M059J (cell line): Measurements from ENCODE around the gene PXDC1. TPM values are rescaled to one million over a fixed set of nuclear protein-coding genes. Genes with fewer than 3 reads are reported as not detected.

Experiments used
- DNase-seq: peaks from one replicate; pipeline ENCODE4 v3.0.0-alpha.2; 2012; ENCODE audit warnings: low read depth
- total RNA-seq: library from RNA; depleted of rRNA; stranded (reverse); fragments of >200 nt; shearing (Covaris generic); gene quantifications from 2 replicates; pipeline ENCODE4 v1.2.3, GENCODE V29; 2014; rRNA removed

PXDC1 gene, protein sequence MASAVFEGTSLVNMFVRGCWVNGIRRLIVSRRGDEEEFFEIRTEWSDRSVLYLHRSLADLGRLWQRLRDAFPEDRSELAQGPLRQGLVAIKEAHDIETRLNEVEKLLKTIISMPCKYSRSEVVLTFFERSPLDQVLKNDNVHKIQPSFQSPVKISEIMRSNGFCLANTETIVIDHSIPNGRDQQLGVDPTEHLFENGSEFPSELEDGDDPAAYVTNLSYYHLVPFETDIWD
- total RNA-seq: 75.3 and 89.8 TPM in 2 replicates

DNA sequence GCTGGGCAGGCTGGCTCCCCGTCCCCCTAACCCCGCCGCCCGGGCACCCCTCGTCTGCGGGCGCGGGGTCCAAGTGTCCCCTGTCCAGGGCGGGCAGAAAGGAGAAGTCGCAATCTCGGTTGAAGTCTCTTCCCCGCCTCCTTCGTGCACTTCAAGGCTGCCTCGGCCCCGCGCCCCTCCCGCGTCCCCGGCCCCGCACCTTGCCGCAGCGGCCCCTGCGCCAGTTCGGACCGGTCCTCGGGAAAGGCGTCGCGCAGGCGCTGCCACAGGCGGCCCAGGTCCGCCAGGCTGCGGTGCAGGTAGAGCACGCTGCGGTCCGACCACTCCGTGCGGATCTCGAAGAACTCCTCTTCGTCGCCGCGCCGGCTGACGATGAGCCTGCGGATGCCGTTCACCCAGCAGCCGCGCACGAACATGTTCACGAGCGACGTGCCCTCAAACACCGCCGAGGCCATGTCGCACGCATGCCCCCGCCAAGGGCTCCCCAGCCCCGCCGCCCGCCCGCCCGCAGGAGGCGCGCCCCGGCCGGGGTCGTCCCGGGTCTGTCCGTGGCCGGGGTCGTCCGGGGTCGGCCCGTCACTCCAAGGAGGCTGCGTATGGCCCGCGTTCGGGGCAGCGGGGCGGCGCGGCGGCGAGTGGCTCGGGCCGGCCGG lies at the start of gene PXDC1:
TSS of gene PXDC1 (minus strand) at position 637 of the 653 bp plus-strand sequence. CDS start at position 455, 182 bp downstream.
- peak; percentile 40 for DNase-seq

DNA sequence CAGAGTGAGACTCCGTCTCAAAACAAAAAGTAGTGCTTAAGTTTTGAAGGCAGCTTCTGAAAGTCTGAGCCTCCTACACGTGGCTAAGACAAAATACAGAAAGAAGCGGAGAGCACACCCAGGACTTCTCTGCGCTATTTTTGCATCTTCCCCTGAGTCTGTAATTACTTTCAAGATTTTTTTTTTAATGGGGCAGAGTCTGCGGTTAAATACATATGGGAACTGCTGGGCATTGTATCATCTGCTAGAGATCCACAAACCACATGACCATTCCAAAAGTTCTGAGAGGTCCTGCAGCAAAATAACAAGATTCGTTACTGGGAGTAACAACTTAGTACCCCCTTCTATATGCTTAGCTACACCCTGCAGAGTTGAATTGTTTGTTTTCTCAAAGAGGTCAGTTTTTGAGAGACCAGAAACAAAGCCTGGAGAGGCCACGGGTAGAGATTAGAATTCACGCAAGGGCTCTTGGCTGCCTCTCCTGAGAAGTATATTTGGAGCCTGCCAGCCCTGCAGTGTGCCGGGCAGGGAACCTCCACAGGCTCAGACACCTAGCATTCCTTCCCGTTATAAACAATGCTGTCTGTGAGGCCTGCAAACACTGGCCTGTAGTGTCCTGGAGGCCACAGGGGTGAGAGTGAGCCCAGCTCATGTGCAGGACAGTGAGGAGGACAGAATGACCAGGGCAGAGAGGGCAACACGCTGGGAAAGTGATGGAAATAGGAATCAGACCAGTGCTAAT lies 49.5 kb upstream of the PXDC1 start:
- no peak for DNase-seq

DNA sequence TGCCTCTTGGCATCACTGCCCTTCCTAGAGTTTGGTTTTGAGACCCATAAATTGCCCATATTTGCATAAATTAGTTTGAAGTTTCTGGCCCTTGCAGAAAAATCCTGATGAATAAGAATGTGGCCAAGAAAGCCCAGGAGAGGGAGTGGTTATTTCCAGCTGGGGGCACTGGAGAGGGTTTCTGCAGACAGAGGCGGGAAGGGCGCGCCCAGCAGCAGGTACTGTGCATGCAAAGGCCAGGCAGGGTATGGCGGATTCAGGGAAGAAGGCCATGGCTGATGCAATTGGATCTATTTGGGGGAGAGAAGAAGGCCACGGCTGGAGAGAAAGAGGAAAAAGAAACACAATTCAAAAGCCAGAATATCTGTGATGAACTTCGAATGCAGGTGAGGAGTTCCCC lies 48.2 kb upstream of the PXDC1 start:
- DNase-seq: no peak

DNA sequence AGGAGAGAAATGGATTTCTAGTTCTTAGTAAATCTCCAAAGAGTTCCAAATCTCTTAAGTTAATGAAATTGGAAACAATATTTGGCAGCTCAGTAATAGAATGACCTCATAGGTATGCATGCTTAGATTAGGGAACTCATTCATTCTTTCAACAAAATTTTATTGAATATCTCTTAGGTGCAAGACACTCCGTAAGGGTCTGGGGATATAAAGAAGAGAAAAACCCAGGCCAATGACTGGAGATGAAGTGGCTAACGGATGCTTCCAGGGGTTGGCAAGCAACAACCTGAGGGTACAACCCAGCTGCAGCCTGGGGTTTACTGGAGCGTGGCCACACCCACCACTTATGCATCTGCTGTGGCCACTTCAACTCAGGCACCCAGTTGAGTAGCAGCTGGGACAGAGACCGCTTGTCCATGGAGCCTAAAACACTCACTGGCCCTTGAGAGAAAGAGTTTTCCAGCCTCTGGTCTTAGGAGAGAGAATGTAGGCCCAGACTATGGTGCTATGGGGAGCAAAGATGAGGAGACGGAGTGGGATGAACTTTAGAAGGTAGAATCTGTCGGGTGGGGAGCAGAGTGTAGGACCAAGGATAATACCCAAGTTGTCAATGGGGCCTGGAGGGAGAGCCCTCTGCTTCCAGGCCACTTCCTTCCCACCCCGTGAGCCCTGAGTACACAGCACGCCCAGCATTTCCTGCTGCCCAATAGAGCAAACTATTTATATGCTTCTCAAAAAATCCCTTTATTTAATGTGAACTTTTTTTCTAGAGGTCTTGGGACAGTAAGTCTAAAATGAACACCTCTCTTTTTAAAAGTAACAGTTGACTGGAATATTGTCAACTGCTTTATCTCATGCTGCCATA lies 46.8 kb upstream of the PXDC1 start:
- DNase-seq: no peak

DNA sequence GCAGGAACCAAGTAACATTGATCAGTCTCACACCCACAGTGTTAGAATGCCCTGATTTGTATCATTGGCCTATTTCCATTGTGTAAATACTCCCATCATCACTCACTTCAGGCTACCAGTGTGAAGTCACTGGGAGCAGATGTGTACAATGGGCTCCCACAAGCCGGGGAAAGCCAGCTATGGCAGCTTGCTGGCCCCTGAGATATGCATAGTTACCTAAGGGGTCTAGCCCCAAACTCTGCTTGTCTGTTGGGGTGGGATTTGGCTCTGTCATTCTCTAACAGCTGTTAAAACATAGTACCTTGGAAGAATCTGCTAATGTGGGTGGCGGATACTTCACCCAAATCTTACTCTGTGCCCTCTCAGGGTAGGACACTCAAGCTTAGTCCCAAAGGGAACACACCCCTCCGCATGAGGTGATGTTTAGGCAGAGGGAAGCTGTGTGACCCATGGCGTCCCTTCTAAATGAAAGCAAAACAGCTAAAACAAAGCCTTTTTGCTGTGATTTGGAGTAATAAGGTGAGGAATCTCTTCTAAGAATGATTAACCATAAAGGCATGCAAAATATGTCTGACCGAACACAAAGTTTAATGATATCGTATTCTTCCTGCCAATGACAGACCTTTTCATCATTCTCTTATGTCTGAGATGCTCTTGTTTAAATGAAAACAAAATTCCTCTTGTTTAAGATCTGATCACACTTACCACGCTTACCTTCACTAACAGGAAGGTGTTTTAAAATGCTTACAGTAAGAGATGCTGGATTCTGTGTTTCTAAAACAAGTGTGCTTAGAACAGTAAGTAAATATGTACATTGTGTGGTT lies 45.9 kb upstream of the PXDC1 start:
- DNase-seq: peak; percentile 94

DNA sequence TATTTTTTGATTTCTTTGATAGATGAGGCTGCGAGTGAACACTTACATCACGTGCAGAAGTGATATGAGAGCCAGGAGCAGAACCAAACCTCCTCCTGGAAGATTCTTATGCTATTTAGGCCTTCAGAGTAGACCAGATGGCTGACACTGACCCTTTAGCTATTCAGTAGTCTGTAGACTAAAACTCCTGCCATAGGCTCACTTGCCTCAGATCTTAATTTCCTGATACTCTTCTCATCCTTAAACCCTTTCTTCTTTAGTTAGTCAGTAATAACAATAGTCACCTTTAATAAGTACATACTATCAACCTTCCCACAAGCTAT lies 45.2 kb upstream of the PXDC1 start:
- no peak for DNase-seq

DNA sequence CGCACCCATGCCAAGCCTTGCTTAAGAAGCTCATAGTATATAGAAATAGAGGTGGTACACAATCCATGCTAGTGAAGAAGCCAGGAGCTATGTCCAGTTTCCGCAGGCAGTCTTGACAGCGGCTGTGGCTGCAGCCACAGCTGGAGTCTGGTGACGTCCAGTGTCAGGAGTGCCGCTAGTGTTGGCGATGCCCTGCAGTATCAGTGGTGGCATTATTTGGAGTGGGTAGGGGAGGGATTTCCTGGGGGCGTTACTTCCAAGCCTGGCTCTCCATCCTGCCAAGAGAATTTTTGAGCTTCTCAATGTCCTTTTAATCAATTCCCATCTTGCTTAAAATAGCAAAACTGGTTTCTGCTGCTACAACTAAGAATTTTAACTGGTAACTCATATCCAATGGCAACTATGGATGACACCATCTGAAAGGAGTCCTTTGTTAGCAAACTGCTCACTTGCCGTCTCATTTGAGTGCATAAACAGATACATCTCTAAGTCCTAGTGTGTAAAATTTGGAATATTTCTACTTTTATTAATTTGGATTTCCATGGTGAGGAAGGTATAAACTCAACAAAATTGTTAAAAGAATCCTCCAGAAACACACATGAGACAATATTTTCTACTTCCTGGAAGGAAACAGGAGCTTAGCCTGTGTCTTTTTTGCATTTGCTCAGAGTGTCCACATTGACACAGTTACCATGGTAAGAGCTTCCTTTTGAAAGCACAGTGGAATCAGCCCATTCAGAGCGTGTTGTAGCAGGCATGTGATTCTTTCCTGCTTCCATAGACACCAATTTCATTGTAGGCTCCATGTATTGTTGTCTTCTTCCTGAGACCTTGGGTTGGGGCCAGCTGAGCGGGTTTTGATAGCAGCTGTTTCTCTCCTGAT lies 44.6 kb upstream of the PXDC1 start:
- DNase-seq: no peak

DNA sequence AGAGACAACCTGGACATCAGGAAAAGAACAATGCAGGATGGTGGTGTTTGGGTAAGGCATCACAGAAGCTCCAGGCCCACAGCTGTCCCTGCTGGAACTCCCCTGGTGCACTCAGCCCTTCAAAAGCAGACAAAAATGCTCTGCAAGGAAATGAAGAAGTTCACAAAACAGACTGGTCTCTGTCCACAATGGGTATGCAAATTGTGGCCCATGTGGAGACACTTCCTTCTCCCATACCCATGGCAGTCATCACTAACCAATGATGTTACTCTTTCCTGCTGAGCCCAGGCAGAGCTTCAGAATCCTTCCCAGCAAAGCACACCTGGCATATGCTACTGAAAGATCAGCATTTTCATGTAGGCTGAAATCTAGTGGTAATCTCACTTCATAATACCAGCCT lies 42.6 kb upstream of the PXDC1 start:
- DNase-seq: no peak

DNA sequence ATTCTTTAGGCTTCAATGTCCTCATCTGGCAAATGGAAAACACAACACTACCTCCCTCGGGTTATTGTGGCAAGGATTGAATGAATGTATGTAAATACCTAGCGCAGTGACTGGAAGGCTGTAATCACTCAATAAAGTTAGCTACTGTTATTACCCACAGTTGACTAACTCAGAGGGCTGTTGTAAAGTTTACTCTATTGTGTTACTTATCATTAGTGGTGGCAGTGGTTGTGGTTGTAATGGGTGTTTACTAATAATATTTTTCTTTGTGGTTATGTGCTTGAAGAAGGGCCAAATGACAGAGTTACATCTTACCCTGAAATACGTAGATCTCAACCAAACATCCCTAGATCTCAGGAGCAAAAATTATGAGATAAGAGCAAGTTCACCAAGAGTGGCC lies 42.0 kb upstream of the PXDC1 start:
- peak; percentile 47 for DNase-seq

DNA sequence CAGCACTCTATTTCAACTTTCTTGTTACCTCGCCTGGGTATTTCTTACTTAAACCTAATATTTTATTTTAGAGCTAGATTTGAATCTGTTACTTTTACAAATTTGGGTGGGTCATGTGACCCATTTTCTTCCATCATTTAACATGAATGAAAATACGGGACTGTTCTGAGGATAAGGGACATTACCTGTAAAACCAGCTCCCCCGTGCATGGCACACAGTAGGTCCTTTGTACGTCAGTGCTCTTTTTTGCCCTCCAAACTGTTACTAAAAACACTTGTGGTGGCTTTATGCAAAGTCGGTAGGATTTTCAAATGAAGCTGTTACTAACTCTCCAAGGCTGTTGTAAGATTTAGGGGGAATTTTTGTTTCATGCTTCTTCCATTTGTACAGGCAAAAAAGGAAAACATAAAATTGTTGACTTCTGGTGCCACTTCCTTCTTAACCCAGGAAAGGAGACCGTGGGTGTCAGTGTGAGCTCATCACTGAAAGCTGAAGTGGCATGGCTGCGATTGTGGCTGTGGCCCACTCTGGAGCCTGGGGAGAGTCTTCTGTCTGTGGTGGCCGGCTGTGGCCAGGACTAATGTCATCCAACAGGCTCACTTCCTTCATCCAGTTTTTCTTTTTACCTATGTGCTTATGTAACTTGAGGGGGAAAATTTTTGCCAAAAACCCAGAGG lies 40.2 kb upstream of the PXDC1 start:
- DNase-seq: no peak

DNA sequence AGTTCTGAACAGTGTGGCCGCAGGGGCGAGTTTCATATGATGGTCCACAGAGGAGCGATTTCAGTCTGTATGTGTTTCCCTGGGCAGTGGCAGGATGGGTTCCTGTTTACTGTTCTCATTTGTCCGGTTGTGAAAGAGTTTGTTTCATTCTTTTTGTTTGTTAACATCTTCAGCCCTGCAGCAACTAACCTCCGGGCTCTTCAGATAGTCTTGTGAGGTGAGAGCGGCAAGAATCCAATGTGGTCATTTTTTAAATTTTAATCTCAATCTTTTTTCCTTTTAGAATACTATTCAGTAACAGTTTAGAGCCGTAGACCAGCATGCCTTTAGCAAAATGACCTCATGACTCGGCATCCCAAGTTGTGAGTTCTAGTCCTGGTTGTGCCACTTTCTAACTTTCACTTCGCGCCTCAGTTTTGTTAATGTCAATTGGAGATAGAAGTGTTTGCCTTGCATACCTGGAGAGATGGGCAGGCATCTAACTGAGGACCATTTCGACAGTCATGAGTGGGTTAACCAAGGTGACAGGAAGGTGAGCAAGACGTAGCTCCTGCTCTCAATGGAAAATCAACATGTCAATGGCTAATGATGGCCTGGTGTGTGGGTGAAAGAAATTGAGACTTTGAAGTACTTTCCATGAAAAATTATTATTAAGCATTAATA lies 38.5 kb upstream of the PXDC1 start:
- no peak for DNase-seq

DNA sequence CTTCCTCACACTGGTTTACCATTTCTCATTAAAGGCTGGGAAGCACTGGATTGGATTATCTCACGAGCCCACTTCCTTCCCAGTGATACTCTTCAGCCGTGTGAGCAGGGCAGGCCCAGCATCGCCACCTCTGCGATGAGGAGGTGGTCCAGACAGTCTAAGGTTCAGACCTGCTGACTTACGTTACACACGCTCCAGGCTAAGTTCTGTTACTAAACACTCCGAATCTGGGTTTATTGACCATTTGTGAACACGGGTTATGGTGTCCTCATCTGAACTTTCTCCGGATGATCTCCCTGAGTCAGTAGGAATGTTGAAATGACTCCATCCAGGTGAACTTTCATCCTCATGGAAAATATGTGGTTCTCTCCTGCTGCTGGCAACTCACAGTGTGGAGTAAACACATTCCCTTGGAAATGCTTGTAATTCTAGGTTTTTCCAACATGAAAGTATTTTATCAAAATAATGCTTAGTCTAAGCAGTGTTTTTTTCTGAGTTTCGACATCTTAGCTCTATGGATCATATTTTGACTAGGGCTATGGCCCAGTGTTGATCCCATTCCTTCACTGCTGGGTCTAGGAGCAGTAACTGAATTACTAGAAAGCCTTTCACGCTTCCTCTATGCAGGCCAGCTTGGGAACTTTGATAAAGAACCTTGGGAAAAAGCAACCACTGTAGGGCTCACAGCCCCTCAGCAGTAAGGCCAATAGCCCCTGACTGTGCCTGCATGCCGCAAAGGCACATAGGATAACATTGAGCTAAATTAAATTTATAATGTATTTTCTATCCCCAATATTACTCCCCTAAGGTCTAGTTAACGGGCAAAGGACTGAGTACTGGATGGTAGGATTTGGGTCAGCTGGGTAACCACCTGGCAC lies 37.7 kb upstream of the PXDC1 start:
- peak; percentile 84 for DNase-seq

DNA sequence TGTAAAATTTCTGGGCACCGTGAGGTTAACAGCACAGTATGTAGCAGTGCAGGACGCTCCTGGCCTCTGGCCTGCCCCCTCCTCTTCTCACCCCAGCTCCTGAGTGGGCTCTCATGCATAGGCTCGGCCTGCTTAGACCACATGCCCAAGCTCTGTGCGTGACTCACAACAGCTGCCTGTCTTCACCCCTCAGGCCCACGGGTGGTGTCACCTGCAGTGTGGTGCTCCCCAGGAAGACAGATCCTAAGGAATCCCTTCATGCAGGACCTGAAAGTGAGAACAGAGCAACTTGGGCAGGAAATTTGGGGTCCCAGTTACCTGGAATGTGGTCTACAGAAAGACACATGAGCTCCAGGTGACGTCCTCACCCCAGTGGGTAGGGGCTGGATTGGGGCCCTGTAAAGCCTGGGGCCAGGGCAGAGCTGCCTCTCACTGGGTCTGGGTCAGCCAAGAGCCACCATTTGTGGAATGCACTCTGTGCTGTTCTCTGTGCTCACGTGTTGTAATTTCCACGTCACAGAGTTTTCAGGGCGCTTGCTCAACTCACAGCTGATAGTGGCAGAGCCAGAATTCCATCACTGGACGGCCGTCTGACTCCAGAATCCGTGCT lies 37.0 kb upstream of the PXDC1 start:
- DNase-seq: no peak

DNA sequence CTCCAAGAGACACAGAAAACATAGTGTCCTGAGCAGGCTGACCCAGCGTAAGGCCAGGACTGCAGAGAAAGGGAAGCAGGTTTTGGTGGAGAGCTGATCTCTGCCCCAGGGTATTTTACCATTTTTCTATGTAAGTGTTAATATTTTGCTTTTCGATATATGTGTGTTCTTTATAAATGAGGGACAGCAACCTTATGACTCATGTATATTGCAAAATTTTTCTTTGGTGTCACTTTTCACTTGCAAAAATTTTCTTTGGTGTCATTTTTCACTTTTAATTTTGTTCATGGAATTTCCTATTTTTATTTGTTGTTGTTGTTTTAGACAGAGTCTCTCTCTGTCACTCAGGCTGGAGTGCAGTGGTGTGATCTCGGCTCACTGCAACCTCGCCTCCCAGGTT lies 34.6 kb upstream of the PXDC1 start:
- no peak for DNase-seq

DNA sequence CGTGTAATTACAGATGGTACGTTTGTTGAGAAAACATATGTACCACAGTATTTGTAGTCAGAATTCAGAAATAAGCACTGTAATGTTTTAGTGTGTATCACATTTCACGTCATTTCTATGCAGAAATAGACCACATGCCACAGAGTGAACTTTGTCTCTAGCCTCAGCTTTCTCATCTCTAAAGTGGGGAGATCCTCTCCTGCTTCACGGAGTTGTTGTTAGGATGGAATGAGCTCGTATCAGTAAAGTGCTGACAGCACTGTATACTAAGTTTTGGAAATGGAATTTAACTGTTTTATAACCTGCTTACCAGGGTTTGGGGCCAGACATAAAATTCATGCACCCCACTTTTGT lies 34.2 kb upstream of the PXDC1 start:
- no peak for DNase-seq

DNA sequence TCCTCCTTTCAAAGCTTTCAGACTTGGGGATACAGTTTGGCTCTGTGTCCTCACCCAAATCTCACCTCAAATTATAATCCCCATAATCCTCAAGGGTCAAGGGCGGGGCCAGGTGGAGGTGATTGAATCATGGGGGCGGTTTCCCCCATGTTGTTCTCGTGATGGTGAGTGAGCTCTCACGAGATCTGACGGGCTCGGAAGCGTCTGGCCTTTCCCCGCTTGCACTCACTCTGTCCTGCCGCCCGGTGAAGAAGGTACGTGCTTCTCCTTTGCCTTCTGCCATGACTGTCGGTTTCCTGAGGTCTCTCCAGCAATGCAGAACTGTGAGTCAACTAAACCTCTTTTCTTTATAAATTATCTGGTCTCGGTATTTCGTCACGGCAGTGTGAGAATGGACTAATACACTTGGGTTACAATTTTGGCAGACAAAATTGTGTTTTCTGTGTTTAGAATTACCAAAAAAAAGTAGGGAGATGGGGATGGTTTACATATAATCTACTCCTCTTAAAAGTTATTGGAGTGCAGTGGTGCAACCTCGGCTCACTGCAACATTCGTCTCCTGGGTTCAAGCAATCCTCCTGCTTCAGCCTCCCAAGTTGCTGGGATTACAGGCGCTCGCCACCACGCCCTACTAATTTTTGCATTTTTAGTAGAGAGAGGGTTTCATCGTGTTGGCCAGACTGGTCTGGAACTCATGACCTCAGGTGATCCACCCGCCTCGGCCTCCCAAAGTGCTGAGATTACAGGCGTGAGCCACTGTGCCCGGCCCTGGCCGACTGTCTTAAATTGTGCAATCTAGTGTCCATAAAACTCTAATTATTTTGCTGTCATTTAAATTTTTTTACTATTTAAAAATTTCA lies 33.6 kb upstream of the PXDC1 start:
- no peak for DNase-seq

DNA sequence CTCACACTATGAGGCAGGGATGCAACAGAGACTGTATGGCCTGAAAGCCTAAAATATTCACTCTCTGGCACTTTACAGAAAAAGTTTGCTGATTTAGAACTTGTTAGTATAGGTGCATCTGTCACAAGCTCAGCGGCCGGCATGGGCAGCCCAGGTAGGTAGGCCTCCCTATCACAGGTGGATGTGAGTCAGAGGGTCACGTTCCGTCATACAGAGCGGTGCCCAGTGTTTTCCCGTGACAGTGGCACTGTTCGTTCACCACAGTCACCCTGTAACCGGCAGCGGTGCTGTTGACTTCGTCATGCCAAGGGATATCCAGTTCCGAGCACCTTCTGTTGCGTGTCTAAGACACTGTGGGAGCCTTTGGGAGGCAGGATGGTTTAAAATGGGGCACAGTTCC lies 32.9 kb upstream of the PXDC1 start:
- no peak for DNase-seq
